ENCODE data around the gene HECW1. TPM values are rescaled to one million over a fixed set of nuclear protein-coding genes. Genes with fewer than 3 reads are reported as not detected.

HECW1 gene
- total RNA-seq, 4 donors from 2014 or later = 1.2 to 3.9 (median 2.0) TPM

DNA sequence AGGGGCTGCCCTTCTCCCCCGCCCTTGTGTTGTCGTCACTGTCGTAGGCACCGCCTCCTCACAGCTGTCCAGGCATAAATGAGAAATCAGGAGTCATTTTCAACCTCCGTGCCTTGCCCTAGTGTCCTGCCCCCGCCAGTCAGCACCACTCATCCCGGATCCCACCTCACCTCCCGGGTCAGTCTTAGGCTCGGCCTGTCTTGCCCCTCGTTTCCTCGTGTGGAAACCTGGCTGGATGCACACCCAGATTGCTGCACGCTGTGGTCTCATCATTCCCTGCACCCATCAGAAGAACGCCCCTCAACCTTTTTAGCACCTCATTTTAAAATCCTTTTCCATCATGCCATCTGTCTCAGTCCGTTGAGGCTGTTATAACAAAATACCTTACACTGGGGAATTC lies 213.1 kb downstream of the HECW1 start:
- TF ChIP-seq, protein P1, sequence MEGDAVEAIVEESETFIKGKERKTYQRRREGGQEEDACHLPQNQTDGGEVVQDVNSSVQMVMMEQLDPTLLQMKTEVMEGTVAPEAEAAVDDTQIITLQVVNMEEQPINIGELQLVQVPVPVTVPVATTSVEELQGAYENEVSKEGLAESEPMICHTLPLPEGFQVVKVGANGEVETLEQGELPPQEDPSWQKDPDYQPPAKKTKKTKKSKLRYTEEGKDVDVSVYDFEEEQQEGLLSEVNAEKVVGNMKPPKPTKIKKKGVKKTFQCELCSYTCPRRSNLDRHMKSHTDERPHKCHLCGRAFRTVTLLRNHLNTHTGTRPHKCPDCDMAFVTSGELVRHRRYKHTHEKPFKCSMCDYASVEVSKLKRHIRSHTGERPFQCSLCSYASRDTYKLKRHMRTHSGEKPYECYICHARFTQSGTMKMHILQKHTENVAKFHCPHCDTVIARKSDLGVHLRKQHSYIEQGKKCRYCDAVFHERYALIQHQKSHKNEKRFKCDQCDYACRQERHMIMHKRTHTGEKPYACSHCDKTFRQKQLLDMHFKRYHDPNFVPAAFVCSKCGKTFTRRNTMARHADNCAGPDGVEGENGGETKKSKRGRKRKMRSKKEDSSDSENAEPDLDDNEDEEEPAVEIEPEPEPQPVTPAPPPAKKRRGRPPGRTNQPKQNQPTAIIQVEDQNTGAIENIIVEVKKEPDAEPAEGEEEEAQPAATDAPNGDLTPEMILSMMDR (IDR thresholded peaks at IDR 0.05 in 4 of 5, conservative IDR thresholded peaks at IDR 0.05 in 1 of 5) = no peak
- TF ChIP-seq POLR2A (IDR thresholded peaks at IDR 0.05) = no peak
- ATAC-seq = no peak
- H3K9me3 ChIP-seq = no peaks in the 10 kb centered on the region
- H3K4me1 ChIP-seq = no peaks in the 10 kb centered on the region
- no peak overlapping the region for H3K4me3 ChIP-seq
- in situ Hi-C loops (cut with MboI; ENCODE audit: low sequenced_read_pairs in 4 of 4) = no loop called here
- no peak for DNase-seq
- H3K27ac ChIP-seq = no peak overlapping the region
- H3K27me3 ChIP-seq = no peaks in the 10 kb centered on the region
- intact Hi-C loops (cut with DNase I; ENCODE audit: low total_unique reads) = no loop called here
- H3K36me3 ChIP-seq = no peaks in the 10 kb centered on the region

DNA sequence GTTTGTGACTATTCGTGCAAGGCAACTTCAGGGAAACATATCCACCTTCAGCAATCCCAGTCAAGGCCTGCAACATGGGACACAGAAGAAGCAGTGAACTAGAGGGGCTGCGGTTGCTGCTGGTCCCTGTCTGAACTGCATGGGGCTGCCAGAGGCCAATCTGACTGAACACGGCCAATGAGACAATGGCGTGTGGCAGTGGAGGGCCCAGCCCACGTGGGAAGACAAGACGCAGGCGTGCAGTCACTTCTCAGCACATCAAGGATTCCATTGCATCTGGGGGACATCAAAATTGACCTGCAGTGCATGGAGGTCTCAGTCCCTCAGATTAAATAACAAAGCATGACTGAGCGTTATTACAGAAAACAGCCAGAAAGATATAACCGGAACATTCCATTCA lies 215.9 kb downstream of the HECW1 start:
- intact Hi-C loops (cut with DNase I; ENCODE audit: low total_unique reads) (no loop called here), in situ Hi-C loops (cut with MboI; ENCODE audit: low sequenced_read_pairs in 4 of 4) (no loop called here)
- Histone ChIP-seq H3K36me3 (no peaks in the 10 kb centered on the region), H3K4me3 (no peak overlapping the region), H3K4me1 (no peaks in the 10 kb centered on the region), H3K27ac (no peak overlapping the region), H3K9me3 (no peaks in the 10 kb centered on the region), H3K27me3 (no peaks in the 10 kb centered on the region)
- no peak for ATAC-seq
- DNase-seq = no peak
- TF ChIP-seq, protein P1 (IDR thresholded peaks at IDR 0.05 in 4 of 5, conservative IDR thresholded peaks at IDR 0.05 in 1 of 5) = no peak
- no peak for TF ChIP-seq POLR2A (IDR thresholded peaks at IDR 0.05)

DNA sequence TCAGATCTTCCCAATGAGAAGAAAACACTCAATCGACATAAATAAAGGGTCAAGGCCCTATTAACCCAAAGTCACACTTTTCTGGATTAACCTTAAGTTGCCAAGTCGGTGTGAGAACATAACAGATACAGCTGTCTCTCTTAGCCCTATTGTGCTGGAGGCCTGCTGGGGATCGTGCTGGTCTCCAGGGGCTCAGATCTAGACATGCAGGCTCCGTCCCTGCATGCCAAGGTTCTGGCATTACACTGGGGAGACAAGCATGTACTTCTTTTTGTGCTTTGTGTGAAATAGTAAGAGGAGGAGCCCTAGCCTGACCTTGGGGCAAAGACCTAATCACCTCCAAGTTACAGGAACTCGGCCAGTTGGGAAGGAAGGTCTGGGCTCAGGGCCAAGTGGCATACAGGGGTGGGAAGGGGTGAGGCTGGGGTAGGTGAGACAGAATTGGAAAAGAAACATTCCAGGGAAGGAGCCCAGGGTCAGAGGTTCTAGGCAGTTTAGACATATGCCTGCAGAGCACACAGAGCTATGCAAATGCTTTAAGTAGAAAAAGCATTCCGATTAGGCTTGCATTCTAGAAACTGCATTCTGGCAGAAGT lies 216.4 kb downstream of the HECW1 start:
- intact Hi-C loops (cut with DNase I; ENCODE audit: low total_unique reads) = no loop called here
- Histone ChIP-seq H3K4me3 (no peak overlapping the region), H3K9me3 (no peaks in the 10 kb centered on the region), H3K27ac (no peak overlapping the region), H3K36me3 (no peaks in the 10 kb centered on the region), H3K4me1 (no peaks in the 10 kb centered on the region), H3K27me3 (no peaks in the 10 kb centered on the region)
- DNase-seq = no peak
- ATAC-seq = no peak
- TF ChIP-seq POLR2A (IDR thresholded peaks at IDR 0.05) = no peak
- TF ChIP-seq, protein P1 (IDR thresholded peaks at IDR 0.05 in 4 of 5, conservative IDR thresholded peaks at IDR 0.05 in 1 of 5) = no peak
- in situ Hi-C loops (cut with MboI; ENCODE audit: low sequenced_read_pairs in 4 of 4) = no loop called here

DNA sequence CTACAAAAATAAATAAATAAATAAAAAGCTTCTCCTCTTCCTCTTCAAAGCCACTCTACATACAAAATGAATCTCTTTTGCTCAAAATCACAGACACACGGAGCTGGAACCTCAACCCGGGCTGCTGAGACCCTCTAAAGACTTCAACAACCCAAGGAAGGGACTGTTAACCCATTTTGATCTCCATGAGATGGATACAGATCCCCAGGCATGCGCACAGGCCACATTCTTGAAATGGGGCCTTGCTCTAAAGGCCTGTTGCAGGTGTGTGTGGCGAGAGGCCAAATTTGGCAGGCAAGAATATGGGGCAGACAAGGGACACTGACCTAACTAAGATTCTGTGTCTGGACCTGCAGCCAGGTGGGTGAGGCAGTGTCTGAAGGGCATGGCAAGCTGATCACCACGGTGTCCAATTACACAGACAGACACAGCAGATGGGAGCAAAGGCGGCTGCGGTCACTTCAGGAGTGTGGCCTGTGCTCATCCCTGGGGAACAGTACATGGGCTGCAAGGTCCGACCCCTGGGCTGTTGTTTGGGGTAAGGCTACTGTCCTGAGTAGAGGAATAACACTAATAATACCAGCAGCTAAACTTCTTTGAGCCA lies 219.8 kb downstream of the HECW1 start:
- in situ Hi-C loops (cut with MboI; ENCODE audit: low sequenced_read_pairs in 4 of 4) = no loop called here

More for the DNA sequence above, 219.8 kb downstream of the HECW1 start:
- TF ChIP-seq, protein P1 (IDR thresholded peaks at IDR 0.05 in 4 of 5, conservative IDR thresholded peaks at IDR 0.05 in 1 of 5) = no peak
- TF ChIP-seq POLR2A (IDR thresholded peaks at IDR 0.05) = no peak
- no peaks in the 10 kb centered on the region for H3K4me1 ChIP-seq
- no peaks in the 10 kb centered on the region for H3K36me3 ChIP-seq
- intact Hi-C loops (cut with DNase I; ENCODE audit: low total_unique reads) = no loop called here
- H3K27me3 ChIP-seq = no peaks in the 10 kb centered on the region
- ATAC-seq (no peak), DNase-seq (no peak)
- no peak overlapping the region for H3K4me3 ChIP-seq
- H3K9me3 ChIP-seq = no peaks in the 10 kb centered on the region
- no peak overlapping the region for H3K27ac ChIP-seq
